UCSD-AML1 (cell line): ENCODE results near the gene RUVBL1.

Experiments
- DNase-seq: peaks from one replicate; lab custom pipeline; 2025; ENCODE audit not compliant: unreplicated experiment; lab: John Stamatoyannopoulos, UW

RUVBL1 gene

GRCh38 chr3:128036119-128036518, 87.5 kb downstream of the RUVBL1 start:
- DNase-seq, result no peak

DNA sequence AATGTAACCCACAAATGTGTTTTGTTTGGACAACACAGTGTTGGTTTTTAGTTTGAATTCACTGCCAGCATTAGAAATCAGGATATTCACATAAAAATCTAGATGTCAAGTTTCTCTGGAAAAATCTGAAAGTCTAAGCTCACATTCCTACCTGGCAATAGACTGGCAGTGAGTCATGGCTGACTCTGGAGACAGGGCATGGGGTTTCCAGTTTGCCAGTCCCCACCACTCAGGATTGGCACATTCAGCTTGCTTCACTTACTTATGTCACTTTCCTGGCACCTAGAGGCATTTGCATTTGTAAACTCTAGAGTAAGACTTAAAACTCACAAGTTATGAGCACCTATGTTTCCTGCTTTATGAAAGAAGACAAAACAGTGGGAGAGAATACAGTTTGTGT, 90.5 kb downstream of the RUVBL1 start:
- no peak for DNase-seq
